Activated naive CD4-positive, alpha-beta T cell treated with anti-CD3 and anti-CD28 coated beads, Interleukin-2, amount 10 ng/mL, durations not matched to agents 7 days and 5 days (primary cell): ENCODE data around the gene MED27.

Source experiments
- CTCF ChIA-PET: fragments of 350-600 bp; sonication (Branson Sonifier 250); formaldehyde crosslinking; loops from one replicate; lab custom pipeline; 2021; ENCODE audit warnings: antibody characterized with exemption; lab: Charles Lee
- DNase-seq: peaks from one replicate; pipeline ENCODE4 v3.0.0-alpha.2; 2020
- H3K27ac Mint-ChIP-seq: one replicate; pipeline ENCODE4 v1.8.0; 2021; ENCODE audit warnings: mild to moderate bottlenecking, moderate library complexity, mixed read lengths
- H3K27me3 Mint-ChIP-seq: one replicate; pipeline ENCODE4 v1.8.0; 2021; ENCODE audit warnings: mild to moderate bottlenecking, mixed read lengths
- H3K36me3 Mint-ChIP-seq: one replicate; pipeline ENCODE4 v1.8.0; 2021; ENCODE audit warnings: mixed read lengths
- H3K4me1 Mint-ChIP-seq: one replicate; pipeline ENCODE4 v1.8.0; 2021; ENCODE audit warnings: mixed read lengths
- H3K4me3 Mint-ChIP-seq: one replicate; pipeline ENCODE4 v1.8.0; 2021; ENCODE audit warnings: mild to moderate bottlenecking, moderate library complexity, mixed read lengths
- H3K9me3 Mint-ChIP-seq: one replicate; pipeline ENCODE4 v1.8.0; 2021; ENCODE audit warnings: mixed read lengths

MED27 gene, protein sequence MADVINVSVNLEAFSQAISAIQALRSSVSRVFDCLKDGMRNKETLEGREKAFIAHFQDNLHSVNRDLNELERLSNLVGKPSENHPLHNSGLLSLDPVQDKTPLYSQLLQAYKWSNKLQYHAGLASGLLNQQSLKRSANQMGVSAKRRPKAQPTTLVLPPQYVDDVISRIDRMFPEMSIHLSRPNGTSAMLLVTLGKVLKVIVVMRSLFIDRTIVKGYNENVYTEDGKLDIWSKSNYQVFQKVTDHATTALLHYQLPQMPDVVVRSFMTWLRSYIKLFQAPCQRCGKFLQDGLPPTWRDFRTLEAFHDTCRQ

GRCh38 chr9:132079391-132080091 lies at the start of gene MED27:
Gene MED27 (minus strand): TSS chr9:132079867. CDS start chr9:132079844, 23 bp downstream.
- CTCF ChIA-PET: interaction anchor here (1.3 kb wide), 1 partner anchor 158 kb away, joined by 3 read pairs; no protein-coding TSS in a partner anchor

DNA sequence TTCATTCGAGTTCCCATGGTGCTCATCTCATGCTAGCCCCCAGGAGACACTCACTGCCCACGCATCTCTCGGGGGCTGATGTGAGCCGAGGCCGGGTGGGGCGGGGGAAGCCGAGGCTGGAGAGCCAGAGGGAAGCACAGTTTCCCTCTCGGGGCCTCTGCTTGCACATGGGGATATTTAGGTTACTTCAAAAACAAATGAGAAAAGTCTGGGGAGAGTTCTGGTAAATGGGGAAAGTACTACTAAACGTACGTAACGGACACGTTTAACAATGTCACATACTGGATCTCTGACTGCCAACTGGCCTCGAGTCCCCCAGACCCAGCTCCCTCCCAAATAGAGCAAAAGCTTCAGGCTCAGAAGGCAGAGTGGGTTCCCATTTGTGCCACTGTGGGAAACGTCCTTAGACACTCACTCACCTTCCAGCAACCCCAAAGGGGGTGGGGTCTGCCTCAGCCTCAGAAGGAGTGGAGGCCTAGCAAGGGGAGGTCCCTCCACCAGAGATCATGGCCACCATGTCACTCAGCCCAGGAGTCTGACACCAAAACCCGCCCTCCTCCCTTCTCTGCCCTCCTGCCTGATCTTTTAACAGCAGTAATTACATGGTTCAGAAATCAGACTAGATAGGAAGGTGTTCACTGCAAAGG lies 48.3 kb upstream of the MED27 start:
- CTCF ChIA-PET: no interaction called here
- Mint-ChIP-seq H3K27me3 (peaks cover 76% of the 10 kb centered on the region), H3K36me3 (no peaks in the 10 kb centered on the region), H3K9me3 (no peaks in the 10 kb centered on the region), H3K27ac (no peak overlapping the region), H3K4me3 (no peak overlapping the region), H3K4me1 (peaks cover 12% of the 10 kb centered on the region)
- no peak for DNase-seq

More at GRCh38 chr9:132079391-132080091, at the start of gene MED27:
- Mint-ChIP-seq H3K4me3 (peak within 1 kb of the TSS; percentile 86), H3K4me1 (peaks cover 29% of the 10 kb centered on the region), H3K27me3 (peaks cover 4% of the 10 kb centered on the region), H3K27ac (peak within 1 kb of the TSS; percentile 76), H3K9me3 (no peaks in the 10 kb centered on the region), H3K36me3 (peaks cover 18% of the 10 kb centered on the region)
- peak; percentile 97 for DNase-seq

DNA sequence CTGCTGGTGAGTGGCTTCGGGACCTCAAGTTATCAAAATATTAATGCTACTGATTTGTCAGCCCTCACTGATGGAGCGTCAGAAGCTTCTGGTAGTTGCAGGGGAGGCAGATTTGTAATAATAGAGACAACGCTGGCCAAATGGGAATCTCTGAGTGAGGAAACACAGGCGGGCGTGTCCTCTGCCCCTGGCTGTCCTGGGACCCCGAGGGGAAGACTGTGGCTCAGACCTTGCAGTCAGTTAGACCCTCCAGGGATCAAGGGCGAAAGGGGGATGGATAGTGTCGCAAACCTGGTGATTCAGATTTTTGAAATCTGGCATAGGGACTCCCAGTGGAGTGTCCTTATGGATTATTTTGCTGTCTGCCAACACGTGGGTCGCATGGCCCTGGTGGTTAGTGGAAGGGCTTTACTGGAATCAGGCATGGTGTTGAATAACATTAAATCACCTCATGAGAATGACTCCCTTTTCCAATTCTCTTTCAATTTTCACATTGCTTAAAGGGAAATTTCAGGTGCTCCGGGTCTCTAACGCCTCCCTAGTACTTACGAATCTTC lies 47.1 kb upstream of the MED27 start:
- peaks cover 12% of the 10 kb centered on the region for H3K4me1 Mint-ChIP-seq
- H3K36me3 Mint-ChIP-seq: no peaks in the 10 kb centered on the region
- peaks cover 75% of the 10 kb centered on the region for H3K27me3 Mint-ChIP-seq
- H3K9me3 Mint-ChIP-seq: no peaks in the 10 kb centered on the region
- no peak overlapping the region for H3K4me3 Mint-ChIP-seq
- no peak overlapping the region for H3K27ac Mint-ChIP-seq
- CTCF ChIA-PET: no interaction called here
- DNase-seq: no peak

DNA sequence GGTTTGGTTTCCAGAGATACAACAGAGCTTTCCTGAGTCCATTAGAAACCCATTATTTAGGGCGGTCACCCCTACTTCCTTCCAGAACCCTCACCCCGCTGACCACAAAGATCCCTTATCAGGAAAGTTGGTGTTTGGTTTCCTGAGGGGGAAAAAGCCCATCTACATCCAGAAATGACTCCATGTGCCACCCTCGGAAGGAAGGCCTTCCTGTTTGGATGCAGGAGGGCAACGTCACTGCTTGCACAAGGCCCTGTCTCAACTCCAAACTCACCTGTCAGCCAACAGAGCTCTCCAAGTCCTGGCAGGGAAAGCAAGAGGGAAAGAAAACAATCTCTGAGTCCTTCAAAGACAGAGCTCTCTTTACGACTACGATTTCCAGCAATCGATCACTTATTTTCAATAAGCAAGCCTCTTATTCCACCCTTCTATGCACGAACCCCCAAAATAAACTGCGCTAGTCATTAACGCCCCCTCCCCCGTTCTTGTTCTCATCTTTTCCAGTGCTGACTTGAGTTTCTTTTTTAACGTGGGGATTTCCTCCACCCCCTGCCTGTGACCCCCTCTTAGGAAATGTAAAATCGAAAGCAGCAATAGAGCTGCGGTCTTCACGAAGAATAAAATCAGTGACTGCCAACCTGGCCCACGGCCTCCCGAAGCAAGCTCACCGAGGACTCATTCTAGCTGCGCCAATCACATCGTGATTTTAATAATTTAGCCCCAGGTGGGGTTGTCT lies 46.4 kb upstream of the MED27 start:
- Mint-ChIP-seq H3K36me3 (no peaks in the 10 kb centered on the region), H3K9me3 (no peaks in the 10 kb centered on the region), H3K4me1 (peaks cover 12% of the 10 kb centered on the region), H3K27me3 (peaks cover 74% of the 10 kb centered on the region), H3K27ac (no peak overlapping the region), H3K4me3 (no peak overlapping the region)
- DNase-seq: no peak
- CTCF ChIA-PET: no interaction called here

GRCh38 chr9:132125361-132125760 lies 45.7 kb upstream of the MED27 start:
- Mint-ChIP-seq H3K4me3 (no peak overlapping the region), H3K27ac (no peak overlapping the region), H3K36me3 (no peaks in the 10 kb centered on the region), H3K4me1 (peaks cover 12% of the 10 kb centered on the region), H3K9me3 (no peaks in the 10 kb centered on the region), H3K27me3 (peaks cover 67% of the 10 kb centered on the region)
- CTCF ChIA-PET: no interaction called here
- DNase-seq: no peak

GRCh38 chr9:132124800-132125199 lies 45.1 kb upstream of the MED27 start:
- Mint-ChIP-seq H3K9me3 (no peaks in the 10 kb centered on the region), H3K27ac (no peak overlapping the region), H3K4me3 (no peak overlapping the region), H3K27me3 (peaks cover 70% of the 10 kb centered on the region), H3K36me3 (no peaks in the 10 kb centered on the region), H3K4me1 (peaks cover 12% of the 10 kb centered on the region)
- CTCF ChIA-PET: no interaction called here
- DNase-seq: no peak

DNA sequence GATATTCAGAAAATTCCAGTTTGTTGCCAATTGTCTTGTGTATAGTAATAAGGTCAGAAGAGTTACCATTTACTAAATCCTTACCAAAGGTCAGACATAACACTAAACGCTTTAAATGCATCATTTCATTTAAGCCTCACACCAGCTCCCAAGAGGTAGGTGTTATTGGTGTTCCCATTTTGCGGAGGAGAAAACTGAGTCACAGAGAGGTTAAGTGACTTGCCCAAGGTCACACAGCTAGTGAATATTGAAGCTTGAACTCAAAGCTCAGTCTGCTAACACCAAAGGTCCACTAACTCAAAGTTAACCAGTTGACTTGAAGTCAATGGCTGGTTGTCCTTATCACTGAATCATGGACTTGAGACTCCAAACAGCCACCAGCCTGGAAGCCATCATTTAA lies 41.4 kb upstream of the MED27 start:
- H3K27me3 Mint-ChIP-seq: peaks cover 43% of the 10 kb centered on the region

GRCh38 chr9:132117694-132118093 lies 38.0 kb upstream of the MED27 start:
- Mint-ChIP-seq H3K9me3 (no peaks in the 10 kb centered on the region), H3K4me1 (no peaks in the 10 kb centered on the region), H3K4me3 (no peak overlapping the region), H3K27ac (no peak overlapping the region), H3K36me3 (no peaks in the 10 kb centered on the region), H3K27me3 (peaks cover 20% of the 10 kb centered on the region)
- CTCF ChIA-PET: interaction anchor here (1.5 kb wide), 1 partner anchor 16 kb away, joined by 5 read pairs; no protein-coding TSS in a partner anchor
- DNase-seq: no peak

More for the DNA sequence above, 41.4 kb upstream of the MED27 start:
- Mint-ChIP-seq H3K4me3 (no peak overlapping the region), H3K36me3 (no peaks in the 10 kb centered on the region), H3K4me1 (peaks cover 4% of the 10 kb centered on the region), H3K9me3 (no peaks in the 10 kb centered on the region), H3K27ac (no peak overlapping the region)
- no peak for DNase-seq
- CTCF ChIA-PET: no interaction called here

GRCh38 chr9:132116583-132116982 lies 36.9 kb upstream of the MED27 start:
- Mint-ChIP-seq H3K4me3 (no peak overlapping the region), H3K4me1 (no peaks in the 10 kb centered on the region), H3K36me3 (no peaks in the 10 kb centered on the region), H3K27me3 (peaks cover 13% of the 10 kb centered on the region), H3K27ac (no peak overlapping the region), H3K9me3 (no peaks in the 10 kb centered on the region)
- CTCF ChIA-PET: no interaction called here
- no peak for DNase-seq

GRCh38 chr9:132114102-132114707 lies 34.5 kb upstream of the MED27 start:
- Mint-ChIP-seq H3K27ac (no peak overlapping the region), H3K4me1 (no peaks in the 10 kb centered on the region), H3K9me3 (no peaks in the 10 kb centered on the region), H3K36me3 (no peaks in the 10 kb centered on the region), H3K4me3 (no peak overlapping the region), H3K27me3 (peaks cover 14% of the 10 kb centered on the region)
- CTCF ChIA-PET: no interaction called here
- DNase-seq: peak; percentile 71

GRCh38 chr9:132109291-132109690 lies 29.6 kb upstream of the MED27 start:
- H3K9me3 Mint-ChIP-seq: no peaks in the 10 kb centered on the region
- peaks cover 20% of the 10 kb centered on the region for H3K27me3 Mint-ChIP-seq
- CTCF ChIA-PET: no interaction called here
- H3K27ac Mint-ChIP-seq: no peak overlapping the region
- H3K4me3 Mint-ChIP-seq: no peak overlapping the region
- H3K36me3 Mint-ChIP-seq: no peaks in the 10 kb centered on the region
- no peaks in the 10 kb centered on the region for H3K4me1 Mint-ChIP-seq
- no peak for DNase-seq

DNA sequence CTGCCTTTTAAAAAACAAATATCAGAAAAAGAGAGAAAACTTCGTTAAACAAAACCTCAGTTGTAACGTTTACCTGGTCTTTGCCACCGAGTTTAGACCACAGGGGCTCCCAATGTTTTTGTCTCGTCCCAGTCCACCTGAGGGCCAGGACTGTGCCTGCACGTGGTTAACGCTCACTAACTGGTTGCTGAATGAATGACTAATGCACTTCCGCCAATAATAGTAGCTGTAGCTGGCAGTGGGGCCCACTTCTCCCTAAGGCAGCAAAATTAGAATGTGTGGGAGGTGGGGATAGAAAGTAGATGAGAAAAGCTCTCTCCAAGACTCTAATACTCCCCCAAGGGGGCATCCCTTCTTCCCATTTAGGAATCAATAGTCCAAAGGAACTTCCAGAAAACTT lies 29.1 kb upstream of the MED27 start:
- no peaks in the 10 kb centered on the region for H3K4me1 Mint-ChIP-seq
- peaks cover 19% of the 10 kb centered on the region for H3K27me3 Mint-ChIP-seq
- H3K27ac Mint-ChIP-seq: no peak overlapping the region
- H3K36me3 Mint-ChIP-seq: no peaks in the 10 kb centered on the region
- no peaks in the 10 kb centered on the region for H3K9me3 Mint-ChIP-seq
- H3K4me3 Mint-ChIP-seq: no peak overlapping the region
- no peak for DNase-seq
- CTCF ChIA-PET: no interaction called here

DNA sequence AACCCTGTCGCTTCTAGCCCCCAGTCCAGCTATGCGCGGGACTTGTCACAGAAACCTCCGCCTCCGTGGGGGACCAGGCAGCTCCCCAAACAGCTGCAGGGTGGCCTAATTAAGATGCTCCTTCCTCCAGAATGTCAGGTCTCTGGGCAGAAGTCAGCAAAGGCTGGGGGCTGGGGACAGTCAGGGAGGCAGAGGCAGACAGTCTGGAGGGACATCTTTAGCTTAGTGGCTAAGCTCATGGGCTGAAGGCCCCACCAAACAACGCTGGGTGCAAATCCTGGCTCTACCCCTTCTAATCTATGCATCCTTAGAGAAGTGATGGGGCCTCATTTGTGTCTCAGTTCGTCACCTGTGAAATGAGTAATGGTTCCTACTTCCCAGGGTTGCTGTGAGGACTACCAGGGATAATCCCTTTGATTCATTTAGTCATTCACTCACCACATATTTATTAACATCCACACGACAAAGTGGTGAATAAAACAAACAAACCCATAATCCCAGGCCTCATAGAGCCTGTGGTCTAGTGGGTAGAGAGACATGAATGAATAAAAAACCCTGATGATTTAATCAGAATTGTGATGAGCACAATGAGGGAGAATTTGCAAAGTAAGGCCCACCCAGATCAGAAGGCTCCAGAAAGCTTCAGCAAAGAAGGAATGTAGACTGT lies 20.2 kb upstream of the MED27 start:
- no peak overlapping the region for H3K27ac Mint-ChIP-seq

More for the DNA sequence above, 20.2 kb upstream of the MED27 start:
- CTCF ChIA-PET: no interaction called here
- Mint-ChIP-seq H3K9me3 (no peaks in the 10 kb centered on the region), H3K4me1 (no peaks in the 10 kb centered on the region), H3K36me3 (no peaks in the 10 kb centered on the region), H3K4me3 (no peak overlapping the region), H3K27me3 (peaks cover 24% of the 10 kb centered on the region)
- DNase-seq: no peak
